A549 (cell line): ENCODE results near the gene SLC12A9. TPM values are rescaled to one million over a fixed set of nuclear protein-coding genes. Genes with fewer than 3 reads are reported as not detected.

Experiments
- ATAC-seq, 2 experiments: fragments of 200-7000 bp in 1 of 2; fragments of >200 bp in 1 of 2; cut with Nextera tagmentation in 1 of 2; cut with Tn5 transposase in 1 of 2; 3 replicates each; pipeline versions ENCODE4 v1.8.0 to v1.9.1; 2018 to 2020; ENCODE audit warnings: mild to moderate bottlenecking in 1 of 2, moderate library complexity in 1 of 2
- CTCF ChIA-PET: fragments of 300-600 bp; sonication (Branson Sonifier 250); formaldehyde crosslinking; extraction: SDS; loops from one replicate; lab custom pipeline; 2021; ENCODE audit warnings: antibody characterized with exemption, inconsistent platforms; lab: Yijun Ruan, JAX
- POLR2A ChIA-PET: fragments of 350-600 bp; formaldehyde crosslinking; extraction: SDS; loops from one replicate; lab custom pipeline; 2021; ENCODE audit warnings: antibody characterized with exemption, inconsistent platforms; lab: Yijun Ruan, JAX
- DNase-seq, 2 experiments: peaks; one replicate each; pipeline versions ENCODE4 v3.0.0 to v3.0.0-alpha.2; 2011 to 2016; ENCODE audit warnings: low read depth in 1 of 2, low spot score in 1 of 2
- FAIRE-seq: peaks from 2 replicates; lab custom pipeline; 2011; peaks lifted over from hg19 to GRCh38; lab: Jason Lieb, UNC
- H3K27ac ChIP-seq, 2 experiments: fragments of >200 bp; sonication (Bioruptor Twin); formaldehyde crosslinking; 3 replicates each; pipeline ENCODE4 v1.5.1; 2016 to 2017
- H3K4me1 ChIP-seq: fragments of >200 bp; sonication (Bioruptor Twin); formaldehyde crosslinking; 3 replicates; pipeline ENCODE4 v1.6.1; 2016
- H3K4me2 ChIP-seq: fragments of >200 bp; sonication (Bioruptor Twin); formaldehyde crosslinking; 3 replicates; pipeline ENCODE4 v1.6.1; 2016
- H3K4me3 ChIP-seq: fragments of >200 bp; sonication (Bioruptor Twin); formaldehyde crosslinking; 3 replicates; pipeline ENCODE4 v1.5.1; 2016
- H3K9me3 ChIP-seq: fragments of >200 bp; sonication (Bioruptor Twin); formaldehyde crosslinking; 3 replicates; pipeline ENCODE4 v1.6.1; 2016
- BHLHE40 ChIP-seq: IDR thresholded peaks from 2 replicates; pipeline ENCODE4 v1.6.1; 2012; ENCODE audit warnings: low read depth, low read length, inconsistent platforms
- CTCF ChIP-seq: fragments of >200 bp; sonication (Bioruptor Twin); formaldehyde crosslinking; IDR thresholded peaks from 3 replicates; pipeline ENCODE4 v1.5.1; 2016
- EHF ChIP-seq: fragments of 250-450 bp; sonication (Bioruptor Pico); IDR thresholded peaks from 2 replicates; pipeline ENCODE4 v1.5.0; 2020; ENCODE audit warnings: mild to moderate bottlenecking
- EHMT2 ChIP-seq: fragments of 200-600 bp; sonication (generic); IDR thresholded peaks from 2 replicates; pipeline ENCODE4 v1.6.1; 2016; ENCODE audit warnings: antibody characterized with exemption, low read depth, mild to moderate bottlenecking, moderate library complexity
- EP300 ChIP-seq, 2 experiments: fragments of >200 bp; sonication (Bioruptor Twin); formaldehyde crosslinking; IDR thresholded peaks; 2 replicates in 1 of 2; 3 replicates in 1 of 2; pipeline ENCODE4 v1.6.1; 2016 to 2017
- FOSL2 ChIP-seq, 2 experiments: fragments of 450-650 bp in 1 of 2; fragments of >200 bp in 1 of 2; sonication (Bioruptor Twin) in 1 of 2; formaldehyde crosslinking; IDR thresholded peaks; 2 replicates each; pipeline versions ENCODE4 v1.5.0 to v1.6.1; 2016 to 2020; ENCODE audit warnings: mild to moderate bottlenecking in 1 of 2, moderate library complexity in 1 of 2
- FOXS1 ChIP-seq: fragments of 250-450 bp; sonication (Bioruptor Pico); IDR thresholded peaks from 2 replicates; pipeline ENCODE4 v1.5.0; 2020; ENCODE audit warnings: mild to moderate bottlenecking, moderate library complexity
- GATA3 ChIP-seq: IDR thresholded peaks from 2 replicates; pipeline ENCODE4 v1.6.1; 2012; ENCODE audit warnings: borderline replicate concordance
- HMGXB4 ChIP-seq: fragments of 250-450 bp; sonication (Bioruptor Pico); IDR thresholded peaks from 2 replicates; pipeline ENCODE4 v1.5.0; 2021; ENCODE audit warnings: mild to moderate bottlenecking, moderate library complexity, borderline replicate concordance
- HOXA7 ChIP-seq: fragments of 250-450 bp; sonication (Bioruptor Pico); IDR thresholded peaks from 2 replicates; pipeline ENCODE4 v1.5.0; 2020; ENCODE audit warnings: mild to moderate bottlenecking, moderate library complexity
- HOXB5 ChIP-seq: fragments of 250-450 bp; sonication (Bioruptor Pico); IDR thresholded peaks from 2 replicates; pipeline ENCODE4 v1.5.0; 2020; ENCODE audit warnings: mild to moderate bottlenecking, moderate library complexity
- JUN ChIP-seq, 2 experiments: fragments of >200 bp; sonication (Bioruptor Twin); formaldehyde crosslinking; IDR thresholded peaks; 2 replicates in 1 of 2; 3 replicates in 1 of 2; pipeline ENCODE4 v1.6.1; 2016 to 2017
- JUNB ChIP-seq: fragments of >200 bp; sonication (Bioruptor Twin); formaldehyde crosslinking; IDR thresholded peaks from 2 replicates; pipeline ENCODE4 v1.6.1; 2016
- KDM1A ChIP-seq: fragments of 200-600 bp; sonication (generic); IDR thresholded peaks from 2 replicates; pipeline ENCODE4 v1.6.1; 2016; ENCODE audit warnings: low read depth, mild to moderate bottlenecking
- MAFK ChIP-seq: fragments of 450-650 bp; IDR thresholded peaks from 2 replicates; pipeline ENCODE4 v1.6.1; 2014; ENCODE audit not compliant: partially characterized antibody
- MYC ChIP-seq: IDR thresholded peaks from 2 replicates; pipeline ENCODE4 v1.6.1; 2012; ENCODE audit warnings: mild to moderate bottlenecking, inconsistent platforms, low read length, improper control_type of control experiment, borderline replicate concordance
- RAD21 ChIP-seq, 2 experiments: fragments of >200 bp in 1 of 2; sonication (Bioruptor Twin) in 1 of 2; formaldehyde crosslinking in 1 of 2; IDR thresholded peaks in 1 of 2; conservative IDR thresholded peaks in 1 of 2; 2 replicates in 1 of 2; 3 replicates in 1 of 2; pipeline ENCODE4 v1.6.1; 2012 to 2018; ENCODE audit warnings: inconsistent platforms in 1 of 2
- RCOR1 ChIP-seq: fragments of 150-350 bp; IDR thresholded peaks from 2 replicates; pipeline ENCODE4 v1.6.1; 2014; ENCODE audit warnings: antibody characterized with exemption, low read length, low read depth
- RFX5 ChIP-seq: fragments of 450-650 bp; IDR thresholded peaks from 2 replicates; pipeline ENCODE4 v1.7.1; 2014; ENCODE audit warnings: antibody characterized with exemption, mild to moderate bottlenecking, moderate library complexity
- RNF2 ChIP-seq: fragments of 200-600 bp; sonication (generic); IDR thresholded peaks from 2 replicates; pipeline ENCODE4 v1.6.1; 2016; ENCODE audit warnings: low read depth, mild to moderate bottlenecking, antibody characterized with exemption, moderate library complexity, borderline replicate concordance
- SMC3 ChIP-seq: fragments of >200 bp; sonication (Bioruptor Twin); formaldehyde crosslinking; IDR thresholded peaks from 3 replicates; pipeline ENCODE4 v1.6.1; 2018; ENCODE audit warnings: inconsistent platforms
- SREBF2 ChIP-seq: fragments of 450-650 bp; IDR thresholded peaks from 2 replicates; pipeline ENCODE4 v1.6.1; 2014; ENCODE audit warnings: mild to moderate bottlenecking, moderate library complexity
- TP53 ChIP-seq: fragments of 250-450 bp; sonication (Bioruptor Pico); IDR thresholded peaks from 2 replicates; pipeline ENCODE4 v1.5.0; 2021; ENCODE audit warnings: mild to moderate bottlenecking, moderate library complexity
- ZNF302 ChIP-seq: fragments of 250-450 bp; sonication (Bioruptor Pico); IDR thresholded peaks from 2 replicates; pipeline ENCODE4 v1.9.0; 2021; ENCODE audit warnings: inconsistent platforms, mild to moderate bottlenecking, moderate library complexity
- WGBS: methylation state at CpG from one replicate; pipeline ENCODE4 v1.1.6; 2017; ENCODE audit errors: missing lambda C conversion rate; 5-methylcytosine and 5-hydroxymethylcytosine counted together
- polyA plus RNA-seq, 4 experiments: library from polyadenylated mRNA; depleted of rRNA in 3 of 4; stranded (reverse); fragments of >200 nt; fragmentation: RNase III in 1 of 4; extraction: RNeasy Plus Mini Kit Qiagen cat#74134 plus additional on column Dnase treatment in 1 of 4; gene quantifications; 2 replicates in 3 of 4; 3 replicates in 1 of 4; pipeline ENCODE4 v1.2.3, GENCODE V29; 2011 to 2017
- TF ChIP-seq, protein P1 (sequence below): IDR thresholded peaks from 2 replicates; pipeline ENCODE4 v1.6.1; 2012
- TF ChIP-seq, protein P2 (sequence below): fragments of 150-350 bp; IDR thresholded peaks from 2 replicates; pipeline ENCODE4 v1.6.1; 2014; ENCODE audit warnings: low read depth, mild to moderate bottlenecking, low read length

The SLC12A9 gene
- polyA plus RNA-seq, 2 of the 4 experiments (the other 2 are of a cell fraction), result 6.2 to 13.4 TPM

- H3K9me3 ChIP-seq, result no peaks in the 10 kb centered on the region
- no peak for FAIRE-seq
- ChIA-PET CTCF (interaction anchor here (1.1 to 18.3 kb wide), 8 partner anchors 8 to 133 kb away, joined by 3 to 317 read pairs (median 6); partner anchors contain the start of genes EPO and POP7), POLR2A (interaction anchor here (0.8 kb wide), 1 partner anchor 22 kb away, joined by 5 read pairs; no protein-coding TSS in a partner anchor)
- peak overlapping the region; percentile 98 for H3K4me2 ChIP-seq
- peaks cover 21% of the 10 kb centered on the region; the same call in 2 of the 3 replicates for H3K4me1 ChIP-seq
- TF ChIP-seq MAFK (no peak), HOXB5 (CRISPR knock-in tag) (no peak), TP53 (CRISPR knock-in tag) (no peak), FOSL2 (IDR thresholded peaks at IDR 0.05) (no peak), FOSL2 (CRISPR knock-in tag; IDR thresholded peaks at IDR 0.05) (no peak), EP300 (IDR thresholded peaks at IDR 0.05) (no peak), HMGXB4 (CRISPR knock-in tag) (no peak), KDM1A (no peak), RFX5 (no peak), CTCF (no peak), HOXA7 (no peak), MYC (no peak), ZNF302 (CRISPR knock-in tag) (no peak)
- TF ChIP-seq, protein P1, sequence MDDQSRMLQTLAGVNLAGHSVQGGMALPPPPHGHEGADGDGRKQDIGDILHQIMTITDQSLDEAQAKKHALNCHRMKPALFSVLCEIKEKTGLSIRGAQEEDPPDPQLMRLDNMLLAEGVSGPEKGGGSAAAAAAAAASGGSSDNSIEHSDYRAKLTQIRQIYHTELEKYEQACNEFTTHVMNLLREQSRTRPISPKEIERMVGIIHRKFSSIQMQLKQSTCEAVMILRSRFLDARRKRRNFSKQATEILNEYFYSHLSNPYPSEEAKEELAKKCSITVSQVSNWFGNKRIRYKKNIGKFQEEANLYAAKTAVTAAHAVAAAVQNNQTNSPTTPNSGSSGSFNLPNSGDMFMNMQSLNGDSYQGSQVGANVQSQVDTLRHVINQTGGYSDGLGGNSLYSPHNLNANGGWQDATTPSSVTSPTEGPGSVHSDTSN, result no peak
- TF ChIP-seq, protein P2, sequence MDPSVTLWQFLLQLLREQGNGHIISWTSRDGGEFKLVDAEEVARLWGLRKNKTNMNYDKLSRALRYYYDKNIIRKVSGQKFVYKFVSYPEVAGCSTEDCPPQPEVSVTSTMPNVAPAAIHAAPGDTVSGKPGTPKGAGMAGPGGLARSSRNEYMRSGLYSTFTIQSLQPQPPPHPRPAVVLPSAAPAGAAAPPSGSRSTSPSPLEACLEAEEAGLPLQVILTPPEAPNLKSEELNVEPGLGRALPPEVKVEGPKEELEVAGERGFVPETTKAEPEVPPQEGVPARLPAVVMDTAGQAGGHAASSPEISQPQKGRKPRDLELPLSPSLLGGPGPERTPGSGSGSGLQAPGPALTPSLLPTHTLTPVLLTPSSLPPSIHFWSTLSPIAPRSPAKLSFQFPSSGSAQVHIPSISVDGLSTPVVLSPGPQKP, result no peak
- WGBS, result 83% methylated on average over 17 of the region's 18 CpGs
- DNase-seq, result no peak
- no peak overlapping the region for H3K4me3 ChIP-seq
- peak overlapping the region in 1 of 2 experiments; percentile 99; a peak in 3 of 6 replicates for H3K27ac ChIP-seq
- ATAC-seq, result no peak
These were observed 27.9 kb upstream of the SLC12A9 start for GRCh38 chr7:100824499-100825214.

DNA sequence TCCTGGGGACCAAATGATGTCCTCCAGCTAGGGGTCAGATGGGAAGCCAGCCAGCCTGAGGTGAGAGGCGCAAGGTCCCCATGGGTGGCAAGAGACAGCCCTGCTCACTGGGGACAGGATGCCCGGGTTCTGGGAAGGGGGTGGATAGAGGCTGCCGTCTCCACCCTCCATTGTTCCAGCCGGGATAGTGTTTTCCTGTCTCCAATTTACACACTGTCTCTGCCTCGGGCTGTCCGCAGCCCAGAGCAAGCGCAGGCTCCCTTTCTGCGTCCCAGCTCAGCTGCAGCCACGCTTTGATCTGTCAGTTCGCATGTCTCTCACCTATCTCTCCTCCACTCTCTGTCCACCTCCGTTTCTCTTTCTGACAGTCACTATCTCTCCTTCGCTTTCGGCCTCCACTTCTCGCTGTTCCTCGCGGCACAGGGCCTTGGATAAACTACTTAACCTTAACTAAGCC is 27.3 kb upstream of the SLC12A9 start:
- H3K4me1 ChIP-seq, result peaks cover 21% of the 10 kb centered on the region; the same call in 2 of the 3 replicates
- DNase-seq (no peak), FAIRE-seq (no peak), ATAC-seq (no peak)
- CTCF ChIA-PET, result interaction anchor here (0.7 to 18.3 kb wide), 16 partner anchors 9 to 133 kb away, joined by 3 to 317 read pairs (median 4); partner anchors contain the start of genes EPO, POP7 and SLC12A9
- H3K4me2 ChIP-seq, result peak overlapping the region; percentile 98
- peak overlapping the region; percentile 100; the same call in 1 of the 3 replicates for H3K4me3 ChIP-seq
- WGBS, result 79% methylated on average over 16 of the region's 16 CpGs
- H3K27ac ChIP-seq, result peak overlapping the region in 1 of 2 experiments; percentile 99; a peak in 3 of 6 replicates
- POLR2A ChIA-PET, result interaction anchor here (0.8 to 1.0 kb wide), 3 partner anchors 13 to 26 kb away, joined by 3 to 5 read pairs (median 3); no protein-coding TSS in a partner anchor
- no peaks in the 10 kb centered on the region for H3K9me3 ChIP-seq
- TF ChIP-seq HOXB5 (CRISPR knock-in tag), result no peak
- no peak for TF ChIP-seq GATA3
- no peak for TF ChIP-seq JUN (IDR thresholded peaks at IDR 0.05)
- TF ChIP-seq RNF2, result no peak
- no peak for TF ChIP-seq RAD21 (conservative IDR thresholded peaks at IDR 0.05 in 1 of 2, IDR thresholded peaks at IDR 0.05 in 1 of 2)
- no peak for TF ChIP-seq KDM1A
- TF ChIP-seq, protein P2, result no peak
- TF ChIP-seq JUNB, result no peak
- TF ChIP-seq SMC3, result no peak
- TF ChIP-seq HMGXB4 (CRISPR knock-in tag), result no peak
- TF ChIP-seq EHF (CRISPR knock-in tag), result no peak
- TF ChIP-seq FOXS1 (CRISPR knock-in tag), result no peak
- no peak for TF ChIP-seq BHLHE40
- TF ChIP-seq SREBF2, result no peak
- TF ChIP-seq EHMT2, result no peak
- TF ChIP-seq RCOR1, result no peak
